ENCODE results near the gene ARHGEF19. TPM values are rescaled to one million over a fixed set of nuclear protein-coding genes. Genes with fewer than 3 reads are reported as not detected.

The ARHGEF19 gene
- total and polyA plus RNA-seq, 2 donors from 2014 or later = 3.5 to 8.2 TPM

GRCh38 chr1:16213013-16213412 is 561 bp upstream of the ARHGEF19 start:
- FAIRE-seq = no peak
- no peak overlapping the region for H3K4me3 ChIP-seq (ENCODE audit: low read length in 3 of 3)

GRCh38 chr1:16211824-16212223 is 628 bp downstream of the ARHGEF19 start:
- no peak overlapping the region for H3K4me3 ChIP-seq (ENCODE audit: low read length in 3 of 3)
- H3K9me3 ChIP-seq (ENCODE audit: control insufficient read depth in 2 of 3, insufficient read depth in 1 of 3, low read length in 3 of 3) = no peaks in the 10 kb centered on the region
- no peaks in the 10 kb centered on the region for H3K27me3 ChIP-seq (ENCODE audit: control insufficient read depth, insufficient read depth, low read length)
- H3K36me3 ChIP-seq (ENCODE audit: control insufficient read depth in 2 of 3, insufficient read depth in 3 of 3, low read length in 3 of 3) = no peaks in the 10 kb centered on the region
- intact Hi-C loops (cut with DNase I) = no loop called here
- peak overlapping the region in 1 of 2 donors; percentile 22 for H3K27ac ChIP-seq (ENCODE audit: low read depth in 2 of 2, low read length in 2 of 2)
- FAIRE-seq = no peak
- no peak for DNase-seq
- H3K4me1 ChIP-seq (ENCODE audit: control insufficient read depth in 2 of 3, insufficient read depth in 2 of 3, low read depth in 1 of 3, low read length in 3 of 3) = peaks cover 0 to 15% (median 0%) of the 10 kb centered on the region in 3 donors
- TF ChIP-seq CTCF (IDR thresholded peaks at IDR 0.05; ENCODE audit: borderline replicate concordance, extremely low read depth, insufficient read depth) = no peak
- peak overlapping the region in 1 of 3 donors; percentile 15 for H3K9ac ChIP-seq (ENCODE audit: low read length in 3 of 3)

More at GRCh38 chr1:16213013-16213412, 561 bp upstream of the ARHGEF19 start:
- DNase-seq = no peak
- H3K4me1 ChIP-seq (ENCODE audit: control insufficient read depth in 2 of 3, insufficient read depth in 2 of 3, low read depth in 1 of 3, low read length in 3 of 3) = peaks cover 0 to 17% (median 0%) of the 10 kb centered on the region in 3 donors
- intact Hi-C loops (cut with DNase I) = no loop called here
- no peak overlapping the region for H3K9ac ChIP-seq (ENCODE audit: low read length in 3 of 3)
- no peak overlapping the region for H3K27ac ChIP-seq (ENCODE audit: low read depth in 2 of 2, low read length in 2 of 2)
- H3K9me3 ChIP-seq (ENCODE audit: control insufficient read depth in 2 of 3, insufficient read depth in 1 of 3, low read length in 3 of 3) = no peaks in the 10 kb centered on the region
- no peak for TF ChIP-seq CTCF (IDR thresholded peaks at IDR 0.05; ENCODE audit: borderline replicate concordance, extremely low read depth, insufficient read depth)
- no peaks in the 10 kb centered on the region for H3K27me3 ChIP-seq (ENCODE audit: control insufficient read depth, insufficient read depth, low read length)
- H3K36me3 ChIP-seq (ENCODE audit: control insufficient read depth in 2 of 3, insufficient read depth in 3 of 3, low read length in 3 of 3) = no peaks in the 10 kb centered on the region

- peaks cover 0 to 15% (median 0%) of the 10 kb centered on the region in 3 donors for H3K4me1 ChIP-seq (ENCODE audit: control insufficient read depth in 2 of 3, insufficient read depth in 2 of 3, low read depth in 1 of 3, low read length in 3 of 3)
- H3K27me3 ChIP-seq (ENCODE audit: control insufficient read depth, insufficient read depth, low read length) = no peaks in the 10 kb centered on the region
- no peak overlapping the region for H3K4me3 ChIP-seq (ENCODE audit: low read length in 3 of 3)
- H3K36me3 ChIP-seq (ENCODE audit: control insufficient read depth in 2 of 3, insufficient read depth in 3 of 3, low read length in 3 of 3) = no peaks in the 10 kb centered on the region
- TF ChIP-seq CTCF (IDR thresholded peaks at IDR 0.05; ENCODE audit: borderline replicate concordance, extremely low read depth, insufficient read depth) = no peak
- H3K9me3 ChIP-seq (ENCODE audit: control insufficient read depth in 2 of 3, insufficient read depth in 1 of 3, low read length in 3 of 3) = no peaks in the 10 kb centered on the region
- FAIRE-seq (no peak), DNase-seq (no peak)
- no peak overlapping the region for H3K27ac ChIP-seq (ENCODE audit: low read depth in 2 of 2, low read length in 2 of 2)
- no peak overlapping the region for H3K9ac ChIP-seq (ENCODE audit: low read length in 3 of 3)
- intact Hi-C loops (cut with DNase I) = no loop called here
Observed at GRCh38 chr1:16210581-16210980, 1.9 kb downstream of the ARHGEF19 start.

GRCh38 chr1:16209847-16210407 is 2.5 kb downstream of the ARHGEF19 start:
- Histone ChIP-seq H3K4me1 (ENCODE audit: control insufficient read depth in 2 of 3, insufficient read depth in 2 of 3, low read depth in 1 of 3, low read length in 3 of 3) (peaks cover 0 to 15% (median 0%) of the 10 kb centered on the region in 3 donors), H3K9ac (ENCODE audit: low read length in 3 of 3) (no peak overlapping the region), H3K27me3 (ENCODE audit: control insufficient read depth, insufficient read depth, low read length) (no peaks in the 10 kb centered on the region), H3K27ac (ENCODE audit: low read depth in 2 of 2, low read length in 2 of 2) (no peak overlapping the region), H3K9me3 (ENCODE audit: control insufficient read depth in 2 of 3, insufficient read depth in 1 of 3, low read length in 3 of 3) (no peaks in the 10 kb centered on the region), H3K4me3 (ENCODE audit: low read length in 3 of 3) (no peak overlapping the region), H3K36me3 (ENCODE audit: control insufficient read depth in 2 of 3, insufficient read depth in 3 of 3, low read length in 3 of 3) (no peaks in the 10 kb centered on the region)
- DNase-seq (peak in 1 of 5 donors; percentile 69), FAIRE-seq (no peak)
- TF ChIP-seq CTCF (IDR thresholded peaks at IDR 0.05; ENCODE audit: borderline replicate concordance, extremely low read depth, insufficient read depth) = no peak
- intact Hi-C loops (cut with DNase I) = no loop called here

Data from kidney (tissue), 14 donors.